ENCODE measurements around the gene FOXD2. TPM values are rescaled to one million over a fixed set of nuclear protein-coding genes. Genes with fewer than 3 reads are reported as not detected.
A peak's percentile ranks its signal among the peaks of the same experiment; 100 is the strongest.

FOXD2 gene
- total and polyA plus RNA-seq, 11 donors: 0.01 to 0.14 (median 0.08) TPM; not detected in 4

- H3K36me3 ChIP-seq: no peaks in the 10 kb centered on the region
- DNase-seq (no peak), ATAC-seq (no peak)
- peaks cover 66 to 98% (median 96%) of the 10 kb centered on the region in 9 donors for H3K27me3 ChIP-seq
- TF ChIP-seq POLR2A (IDR thresholded peaks at IDR 0.05): no peak
- no peak for TF ChIP-seq CTCF (IDR thresholded peaks at IDR 0.05)
- intact Hi-C loops (cut with DNase I): no loop called here
- H3K4me3 ChIP-seq: no peak overlapping the region
- H3K4me1 ChIP-seq: peaks cover 0 to 35% (median 12%) of the 10 kb centered on the region in 12 donors
- H3K9me3 ChIP-seq: no peaks in the 10 kb centered on the region
- WGBS, 4 donors: 21 to 37% (median 34%) methylated on average over 9 of the region's 9 CpGs
- H3K27ac ChIP-seq: no peak overlapping the region
Measured at GRCh38 chr1:47442842-47443529, 5.1 kb downstream of the FOXD2 start.

DNA sequence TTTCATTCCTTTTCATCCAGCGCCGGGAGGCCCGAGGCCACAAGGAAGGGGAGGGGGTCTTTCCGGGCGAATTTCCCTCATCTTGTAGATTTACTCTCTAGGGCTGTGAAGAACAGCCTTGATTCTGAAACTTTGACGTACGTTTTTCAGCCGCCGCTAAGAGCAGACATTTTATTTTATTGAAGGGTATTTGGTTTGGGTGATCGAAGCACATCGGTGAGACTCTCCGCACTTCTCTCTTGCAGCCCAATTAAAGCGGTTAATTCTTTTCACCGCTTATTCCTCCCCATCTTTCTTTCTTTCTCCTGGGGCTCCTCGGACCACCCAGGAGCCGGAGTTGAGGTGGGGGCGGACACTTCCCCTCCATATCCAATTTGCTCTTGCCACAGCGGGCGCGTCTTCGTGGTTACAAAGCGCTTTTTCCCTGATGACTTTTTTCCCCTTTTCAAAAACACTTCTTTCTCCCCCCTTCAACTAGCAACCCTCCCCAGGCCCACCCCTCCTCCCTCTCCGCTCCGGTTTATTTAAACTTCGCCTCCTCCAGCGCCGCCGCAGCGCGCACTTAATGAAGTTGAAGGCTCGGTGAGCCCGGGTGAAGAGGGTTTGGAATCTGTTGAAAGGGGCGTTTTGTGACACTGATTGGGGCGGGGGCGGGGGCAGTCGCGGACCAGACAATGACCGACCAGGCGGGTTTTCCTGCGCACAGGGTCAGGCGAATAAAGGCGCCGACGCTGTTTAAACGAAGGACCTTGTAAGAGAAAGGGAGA is 5.9 kb downstream of the FOXD2 start:
- H3K27me3 ChIP-seq: peaks cover 61 to 100% (median 97%) of the 10 kb centered on the region in 9 donors
- no peaks in the 10 kb centered on the region for H3K36me3 ChIP-seq
- intact Hi-C loops (cut with DNase I): no loop called here
- ATAC-seq (no peak), DNase-seq (no peak)
- peaks cover 0 to 30% (median 12%) of the 10 kb centered on the region in 12 donors for H3K4me1 ChIP-seq
- TF ChIP-seq CTCF (IDR thresholded peaks at IDR 0.05): no peak
- TF ChIP-seq POLR2A (IDR thresholded peaks at IDR 0.05): no peak
- H3K4me3 ChIP-seq: no peak overlapping the region
- no peaks in the 10 kb centered on the region for H3K9me3 ChIP-seq
- WGBS, 4 donors: 8 to 17% (median 12%) methylated on average over 45 of the region's 45 CpGs
- H3K27ac ChIP-seq: no peak overlapping the region

DNA sequence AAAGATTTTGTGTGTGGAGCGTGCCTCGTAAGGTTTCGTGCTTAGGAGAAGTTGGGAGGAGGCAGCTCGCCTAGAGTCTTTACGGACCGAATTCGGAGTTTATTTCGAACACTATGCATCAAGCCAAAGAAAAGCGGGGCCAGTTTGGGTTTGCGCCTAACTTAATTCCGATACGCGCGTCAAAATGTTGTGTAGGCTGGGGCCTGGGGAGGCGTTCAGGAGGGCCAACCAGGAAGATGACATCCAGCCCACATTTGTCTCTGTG is 6.4 kb downstream of the FOXD2 start:
- H3K27me3 ChIP-seq: peaks cover 56 to 100% (median 97%) of the 10 kb centered on the region in 9 donors
- no peaks in the 10 kb centered on the region for H3K9me3 ChIP-seq
- H3K4me1 ChIP-seq: peaks cover 0 to 25% (median 12%) of the 10 kb centered on the region in 12 donors
- no peaks in the 10 kb centered on the region for H3K36me3 ChIP-seq
- whole genome bisulfite sequencing, 4 donors: 6 to 14% (median 7%) methylated on average over 14 to 15 of the region's 15 CpGs
- H3K4me3 ChIP-seq: peak overlapping the region in 8 of 12 donors; percentile 5 to 50 (median 18)
- no peak overlapping the region for H3K27ac ChIP-seq
- intact Hi-C loops (cut with DNase I): no loop called here
- no peak for ATAC-seq
- no peak for DNase-seq
- TF ChIP-seq POLR2A (IDR thresholded peaks at IDR 0.05): no peak
- TF ChIP-seq CTCF (IDR thresholded peaks at IDR 0.05): no peak
